ENCODE results near the gene CYB5D1. TPM values are rescaled to one million over a fixed set of nuclear protein-coding genes. Genes with fewer than 3 reads are reported as not detected.
A peak's percentile ranks its signal among the peaks of the same experiment; 100 is the strongest.

The CYB5D1 gene
- total RNA-seq, 4 donors from 2014 or later, result 4.1 to 14.7 (median 9.0) TPM

GRCh38 chr17:7882629-7883028 lies 24.8 kb downstream of the CYB5D1 start:
- no peak for TF ChIP-seq POLR2A (IDR thresholded peaks at IDR 0.05)
- TF ChIP-seq CTCF (IDR thresholded peaks at IDR 0.05 in 4 of 5, conservative IDR thresholded peaks at IDR 0.05 in 1 of 5), result no peak
- intact Hi-C loops (cut with DNase I; ENCODE audit: low total_unique reads) (loop anchor here (10.0 kb wide), 1 partner anchor 172 kb away; no protein-coding TSS in a partner anchor), in situ Hi-C loops (cut with MboI; ENCODE audit: low sequenced_read_pairs in 4 of 4) (loop anchor here in 1 of 4 donors (25.0 kb wide), 1 partner anchor 145 kb away; no protein-coding TSS in a partner anchor)
- no peak overlapping the region for H3K27ac ChIP-seq
- H3K36me3 ChIP-seq, result no peaks in the 10 kb centered on the region
- H3K4me1 ChIP-seq, result peaks cover 18 to 21% of the 10 kb centered on the region in 2 donors
- no peak overlapping the region for H3K4me3 ChIP-seq
- ATAC-seq (no peak), DNase-seq (no peak)
- no peaks in the 10 kb centered on the region for H3K9me3 ChIP-seq
- H3K27me3 ChIP-seq, result peaks cover 28 to 47% (median 38%) of the 10 kb centered on the region in 3 donors

DNA sequence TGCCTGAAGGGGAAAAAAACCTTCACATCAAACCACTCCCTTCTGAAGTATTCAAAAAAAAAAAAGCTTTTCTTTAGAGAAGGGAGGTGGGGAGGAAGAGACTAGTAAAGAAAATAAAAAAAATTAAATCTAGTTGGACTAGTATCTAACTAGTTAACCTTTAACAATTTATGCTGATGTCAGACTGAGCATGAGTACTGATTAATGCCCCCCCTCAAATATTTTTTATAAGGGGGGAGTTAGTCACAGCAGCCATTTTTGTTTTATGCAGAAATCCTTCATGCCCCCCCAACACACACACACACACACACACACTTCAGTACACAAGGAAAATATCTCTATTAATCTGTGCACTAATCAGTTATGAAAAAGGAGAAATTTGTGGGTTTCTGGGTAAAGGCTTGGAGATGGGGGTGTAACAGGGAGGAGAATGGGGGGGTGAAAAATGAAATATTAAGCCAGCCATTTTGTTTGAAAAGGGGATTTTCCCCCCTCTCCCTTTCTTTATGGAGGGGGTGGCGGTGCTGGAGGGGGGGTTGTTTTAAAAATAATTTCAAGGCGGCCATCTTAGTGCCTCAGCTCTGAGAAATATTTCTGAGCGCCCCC lies 26.1 kb downstream of the CYB5D1 start:
- H3K4me1 ChIP-seq, result peaks cover 28 to 33% of the 10 kb centered on the region in 2 donors
- intact Hi-C loops (cut with DNase I; ENCODE audit: low total_unique reads), result loop anchor here (10.0 kb wide), 1 partner anchor 171 kb away; no protein-coding TSS in a partner anchor

DNA sequence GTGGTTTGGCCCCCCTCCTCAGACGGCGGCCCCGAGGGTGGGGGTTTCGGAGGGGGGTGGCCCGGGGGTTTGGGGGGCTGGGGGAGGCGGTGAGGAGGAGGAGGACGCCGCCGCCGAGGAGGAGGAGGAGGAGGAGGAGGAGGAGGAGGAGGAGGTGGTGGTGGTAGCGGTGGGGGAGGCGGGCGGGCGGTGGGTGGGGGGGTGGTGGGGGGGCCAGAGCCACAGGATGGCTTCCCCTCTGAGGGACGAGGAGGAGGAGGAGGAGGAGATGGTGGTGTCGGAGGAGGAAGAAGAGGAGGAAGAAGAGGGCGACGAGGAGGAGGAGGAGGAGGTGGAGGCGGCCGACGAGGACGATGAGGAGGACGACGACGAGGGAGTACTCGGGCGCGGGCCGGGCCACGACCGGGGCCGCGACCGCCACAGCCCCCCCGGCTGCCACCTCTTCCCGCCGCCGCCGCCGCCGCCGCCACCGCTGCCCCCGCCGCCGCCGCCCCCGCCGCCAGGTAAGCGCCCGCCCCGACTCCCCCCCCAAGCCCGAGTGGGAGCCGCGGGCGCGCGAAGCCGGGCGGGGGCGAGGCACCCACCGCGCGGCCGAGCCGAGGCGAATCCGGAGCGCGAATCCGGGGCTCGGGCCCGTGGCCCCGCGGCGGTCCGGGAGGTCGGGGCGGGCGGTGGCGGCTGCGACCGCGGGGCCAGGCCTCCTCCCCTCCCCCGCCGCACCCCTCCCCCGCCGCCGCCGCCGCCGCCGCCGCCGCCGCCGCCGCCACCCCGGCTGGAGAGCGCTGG lies 27.0 kb downstream of the CYB5D1 start:
- Histone ChIP-seq H3K27ac (peak overlapping the region; percentile 77 to 89 (median 81)), H3K4me3 (peak overlapping the region; percentile 64 to 74 (median 68)), H3K9me3 (no peaks in the 10 kb centered on the region), H3K36me3 (no peaks in the 10 kb centered on the region), H3K27me3 (peaks cover 27 to 40% (median 28%) of the 10 kb centered on the region in 3 donors), H3K4me1 (peaks cover 36 to 42% of the 10 kb centered on the region in 2 donors)
- in situ Hi-C loops (cut with MboI; ENCODE audit: low sequenced_read_pairs in 4 of 4), result loop anchor here in 1 of 4 donors (25.0 kb wide), 1 partner anchor 147 kb away; no protein-coding TSS in a partner anchor
- no peak for TF ChIP-seq CTCF (IDR thresholded peaks at IDR 0.05 in 4 of 5, conservative IDR thresholded peaks at IDR 0.05 in 1 of 5)
- TF ChIP-seq POLR2A (IDR thresholded peaks at IDR 0.05), result no peak
- DNase-seq, result no peak
- intact Hi-C loops (cut with DNase I; ENCODE audit: low total_unique reads), result loop anchor here (10.0 kb wide), 1 partner anchor 170 kb away; no protein-coding TSS in a partner anchor
- no peak for ATAC-seq

More for the DNA sequence above, 26.1 kb downstream of the CYB5D1 start:
- Histone ChIP-seq H3K4me3 (no peak overlapping the region), H3K27me3 (peaks cover 28 to 47% (median 35%) of the 10 kb centered on the region in 3 donors), H3K9me3 (no peaks in the 10 kb centered on the region), H3K36me3 (no peaks in the 10 kb centered on the region), H3K27ac (peak overlapping the region in 3 of 4 donors; percentile 10 to 42 (median 17))
- ATAC-seq (no peak), DNase-seq (no peak)
- in situ Hi-C loops (cut with MboI; ENCODE audit: low sequenced_read_pairs in 4 of 4), result loop anchor here in 1 of 4 donors (25.0 kb wide), 1 partner anchor 147 kb away; no protein-coding TSS in a partner anchor
- no peak for TF ChIP-seq CTCF (IDR thresholded peaks at IDR 0.05 in 4 of 5, conservative IDR thresholded peaks at IDR 0.05 in 1 of 5)
- no peak for TF ChIP-seq POLR2A (IDR thresholded peaks at IDR 0.05)

DNA sequence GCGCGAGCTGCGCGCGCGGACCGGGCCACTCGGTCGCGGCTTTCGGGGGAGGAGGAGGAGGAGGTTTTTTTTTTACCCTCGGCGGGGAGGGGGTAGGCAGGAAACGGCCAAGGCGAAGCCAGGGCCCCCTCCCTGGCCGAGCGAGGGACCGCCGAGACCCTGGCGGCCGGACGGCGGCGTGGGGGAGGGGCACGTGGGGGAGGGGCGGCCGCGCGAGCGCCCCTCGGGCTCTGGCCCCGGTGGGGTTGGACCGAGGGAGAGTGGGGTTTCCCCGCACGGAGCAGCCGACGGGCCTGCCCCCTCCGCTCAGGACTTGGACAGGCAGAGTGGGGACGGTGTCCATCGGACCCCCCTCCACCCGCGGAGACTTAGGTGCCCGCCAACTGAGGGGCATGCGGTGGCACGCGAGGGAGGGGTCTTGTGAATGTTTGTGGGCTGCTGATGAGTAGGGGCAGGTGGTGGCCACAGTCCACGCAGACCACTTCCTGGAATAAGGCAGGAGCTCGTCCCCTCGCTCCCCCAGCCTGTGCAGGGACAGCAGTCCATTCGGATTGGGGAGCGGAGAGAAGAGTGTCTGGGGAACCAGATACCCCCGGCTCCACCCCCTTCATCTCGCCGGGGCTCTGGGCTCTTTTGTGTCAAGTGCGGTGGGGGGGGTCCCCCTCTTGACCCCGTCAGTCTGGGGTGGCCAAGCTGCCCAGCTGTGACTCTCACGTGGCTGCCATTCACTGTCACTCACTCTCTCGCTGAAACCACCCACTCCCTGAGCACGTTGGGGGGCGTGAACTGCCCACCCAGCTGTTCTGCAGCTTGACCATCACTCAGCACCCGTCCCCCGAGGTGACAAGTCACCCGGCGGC lies 27.8 kb downstream of the CYB5D1 start:
- ATAC-seq, result no peak
- H3K4me1 ChIP-seq, result peaks cover 41 to 47% of the 10 kb centered on the region in 2 donors
- intact Hi-C loops (cut with DNase I; ENCODE audit: low total_unique reads), result loop anchor here (2.0 to 10.0 kb wide), 3 partner anchors 29 to 169 kb away; partner anchors contain the start of genes CNTROB and NAA38

More for the DNA sequence above, 27.8 kb downstream of the CYB5D1 start:
- peak in 1 of 2 donors; percentile 23 for DNase-seq
- Histone ChIP-seq H3K9me3 (no peaks in the 10 kb centered on the region), H3K4me3 (peak overlapping the region; percentile 64 to 74 (median 68)), H3K27ac (peak overlapping the region; percentile 77 to 89 (median 81)), H3K36me3 (no peaks in the 10 kb centered on the region), H3K27me3 (peaks cover 24 to 39% (median 28%) of the 10 kb centered on the region in 3 donors)
- in situ Hi-C loops (cut with MboI; ENCODE audit: low sequenced_read_pairs in 4 of 4), result loop anchor here in 1 of 4 donors (25.0 kb wide), 1 partner anchor 148 kb away; no protein-coding TSS in a partner anchor
- no peak for TF ChIP-seq CTCF (IDR thresholded peaks at IDR 0.05 in 4 of 5, conservative IDR thresholded peaks at IDR 0.05 in 1 of 5)
- TF ChIP-seq POLR2A (IDR thresholded peaks at IDR 0.05), result no peak
